GM12865 (cell line): ENCODE results near the gene IL1R1.
A peak's percentile ranks its signal among the peaks of the same experiment; 100 is the strongest.

Experiments used
- DNase-seq: peaks from one replicate; pipeline ENCODE4 v3.0.0; 2010; ENCODE audit warnings: low read depth
- H3K4me3 ChIP-seq: 2 replicates; pipeline ENCODE4 v1.5.1; 2011; ENCODE audit warnings: mild to moderate bottlenecking, low read depth, low read length, control low read depth
- TF ChIP-seq, protein P1 (sequence below): IDR thresholded peaks from 2 replicates; pipeline ENCODE4 v1.5.1; 2011; ENCODE audit warnings: low read length, control low read depth, low read depth, inconsistent platforms; ENCODE audit not compliant: insufficient read depth; ENCODE audit errors: missing control alignments

IL1R1 gene

DNA sequence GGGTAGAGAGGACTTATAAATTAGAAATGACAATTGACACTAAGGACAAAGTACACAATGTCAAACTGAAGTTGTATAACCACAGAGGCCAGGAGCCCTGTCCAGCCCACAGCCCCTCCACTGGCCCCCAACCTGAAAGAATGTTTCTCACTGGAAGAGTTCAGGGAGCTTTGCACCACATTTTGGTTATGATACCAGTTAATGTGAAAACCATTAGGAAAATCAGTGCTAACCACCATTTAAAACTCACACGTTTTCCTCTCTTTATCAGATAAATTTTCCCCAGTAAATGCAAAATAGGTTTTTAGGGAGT lies 38.1 kb downstream of the IL1R1 start:
- no peak for DNase-seq
- TF ChIP-seq, protein P1, sequence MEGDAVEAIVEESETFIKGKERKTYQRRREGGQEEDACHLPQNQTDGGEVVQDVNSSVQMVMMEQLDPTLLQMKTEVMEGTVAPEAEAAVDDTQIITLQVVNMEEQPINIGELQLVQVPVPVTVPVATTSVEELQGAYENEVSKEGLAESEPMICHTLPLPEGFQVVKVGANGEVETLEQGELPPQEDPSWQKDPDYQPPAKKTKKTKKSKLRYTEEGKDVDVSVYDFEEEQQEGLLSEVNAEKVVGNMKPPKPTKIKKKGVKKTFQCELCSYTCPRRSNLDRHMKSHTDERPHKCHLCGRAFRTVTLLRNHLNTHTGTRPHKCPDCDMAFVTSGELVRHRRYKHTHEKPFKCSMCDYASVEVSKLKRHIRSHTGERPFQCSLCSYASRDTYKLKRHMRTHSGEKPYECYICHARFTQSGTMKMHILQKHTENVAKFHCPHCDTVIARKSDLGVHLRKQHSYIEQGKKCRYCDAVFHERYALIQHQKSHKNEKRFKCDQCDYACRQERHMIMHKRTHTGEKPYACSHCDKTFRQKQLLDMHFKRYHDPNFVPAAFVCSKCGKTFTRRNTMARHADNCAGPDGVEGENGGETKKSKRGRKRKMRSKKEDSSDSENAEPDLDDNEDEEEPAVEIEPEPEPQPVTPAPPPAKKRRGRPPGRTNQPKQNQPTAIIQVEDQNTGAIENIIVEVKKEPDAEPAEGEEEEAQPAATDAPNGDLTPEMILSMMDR: no peak
- H3K4me3 ChIP-seq: no peak overlapping the region

DNA sequence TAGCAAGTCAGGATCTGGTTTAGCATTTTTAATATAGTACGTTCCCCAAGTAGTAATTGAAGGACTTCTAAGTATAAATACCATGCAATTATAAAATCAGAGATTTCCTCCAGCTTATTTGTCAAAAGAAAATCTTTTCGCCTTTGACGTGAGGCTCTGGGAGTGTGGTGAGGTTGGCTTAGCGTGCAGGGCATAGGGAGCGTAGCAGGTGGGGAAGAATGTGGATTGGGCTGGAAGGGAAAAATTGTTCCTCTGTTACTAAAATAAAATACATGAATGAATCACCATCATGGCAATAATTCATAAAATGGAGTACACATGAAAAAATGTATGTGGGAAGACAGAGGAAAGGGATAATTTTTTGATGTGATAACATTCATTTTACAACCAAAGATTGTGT lies 38.8 kb downstream of the IL1R1 start:
- H3K4me3 ChIP-seq: no peak overlapping the region
- no peak for DNase-seq
- TF ChIP-seq, protein P1: no peak

DNA sequence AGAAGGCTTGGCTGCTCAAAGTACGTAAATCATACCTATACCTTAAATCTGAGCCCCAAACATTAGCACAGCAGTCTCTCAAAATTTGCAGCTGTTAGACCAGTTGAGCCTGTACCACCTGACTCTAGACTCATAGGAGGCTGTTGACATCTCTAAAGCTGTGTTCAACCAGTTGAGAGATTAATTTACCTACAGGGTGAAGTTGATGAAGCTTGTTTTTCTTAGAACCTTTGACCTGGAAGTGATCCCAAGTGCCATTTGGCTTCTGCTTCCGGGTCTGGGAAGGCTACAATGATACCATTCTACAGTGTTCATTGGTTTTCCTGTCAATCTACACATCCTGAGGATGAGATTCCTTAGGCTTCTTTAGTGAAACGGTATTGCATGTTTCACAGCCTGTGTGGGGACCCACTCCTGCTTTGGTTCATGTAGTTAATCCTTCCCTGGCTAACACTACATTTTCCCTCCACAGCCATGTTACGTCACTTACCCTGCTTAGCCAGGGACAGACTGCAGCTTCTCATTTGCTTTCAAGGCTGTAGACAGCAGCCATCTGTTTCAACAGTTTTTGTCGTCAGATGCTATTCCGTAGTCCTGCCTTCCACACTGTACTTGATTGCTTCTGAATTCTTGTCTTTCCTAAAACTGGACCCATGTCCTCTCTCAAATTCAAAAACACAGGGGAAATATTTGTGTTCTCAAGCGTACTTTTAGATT lies 39.5 kb downstream of the IL1R1 start:
- no peak for DNase-seq
- H3K4me3 ChIP-seq: no peak overlapping the region
- TF ChIP-seq, protein P1: no peak

DNA sequence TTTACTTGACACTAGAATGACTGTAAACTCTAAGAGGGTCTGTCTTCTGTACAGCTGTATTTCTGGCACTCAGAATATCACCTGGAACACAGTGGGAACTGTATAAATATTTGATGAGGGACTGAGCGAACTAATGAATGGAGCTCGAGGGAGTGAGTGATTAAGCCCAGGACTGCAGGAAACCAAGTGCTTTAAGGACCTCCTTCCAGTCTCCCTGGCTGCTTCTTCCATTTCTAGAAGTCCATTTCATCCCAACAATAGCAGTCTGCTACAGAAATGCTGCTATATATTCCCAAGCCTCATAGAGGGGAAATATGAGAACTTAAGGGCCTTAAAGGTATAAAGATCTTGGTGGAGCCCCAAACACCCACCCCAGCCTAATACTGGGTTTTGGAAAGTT lies 41.5 kb downstream of the IL1R1 start:
- TF ChIP-seq, protein P1: no peak
- DNase-seq: no peak
- no peak overlapping the region for H3K4me3 ChIP-seq

DNA sequence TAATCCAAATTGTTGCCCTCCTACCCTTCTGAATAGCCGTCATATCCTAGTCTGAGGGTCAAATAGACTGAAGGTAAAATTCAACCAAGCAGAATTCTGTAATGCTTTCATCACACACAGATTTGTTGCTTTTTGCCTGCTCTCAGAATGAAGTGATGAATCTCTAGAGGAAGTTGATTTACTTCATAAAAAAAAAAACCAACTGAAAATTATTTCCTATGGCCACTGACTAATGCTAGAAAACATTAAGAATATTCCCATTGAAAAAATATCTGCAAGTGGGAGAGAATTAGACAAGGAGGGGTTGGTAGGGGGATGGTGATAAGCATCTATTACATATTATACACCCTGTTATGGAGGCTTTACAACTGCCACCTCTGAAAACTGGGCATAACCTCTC lies 42.0 kb downstream of the IL1R1 start:
- TF ChIP-seq, protein P1: no peak
- H3K4me3 ChIP-seq: no peak overlapping the region
- no peak for DNase-seq

DNA sequence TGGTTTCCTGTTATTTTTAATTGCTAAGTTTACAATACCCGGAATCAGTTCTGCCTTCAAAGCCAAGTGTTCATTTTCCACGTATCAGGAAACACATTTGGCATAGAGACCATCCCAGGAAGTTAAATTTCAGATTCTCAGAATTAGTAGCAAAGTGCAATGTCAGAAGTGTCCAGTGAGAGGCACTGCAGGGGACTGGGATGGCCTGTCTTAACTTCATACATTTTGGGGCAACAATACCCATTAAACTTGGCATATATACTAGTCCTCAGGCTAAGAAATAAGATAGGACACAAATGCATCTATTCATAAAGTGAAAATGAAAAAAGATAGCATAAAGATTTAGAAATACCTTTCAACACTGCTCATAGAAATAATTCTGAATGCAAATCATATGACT lies 42.8 kb downstream of the IL1R1 start:
- no peak for DNase-seq

More for the DNA sequence above, 42.8 kb downstream of the IL1R1 start:
- H3K4me3 ChIP-seq: no peak overlapping the region
- TF ChIP-seq, protein P1: peak; percentile 11
